GM18861 (cell line): ENCODE data around the gene MTREX.

Experiments
- ATAC-seq: cut with Tn5 transposase; IDR thresholded peaks from one replicate; pipeline ENCODE4 v1.9.1; 2021; ENCODE audit not compliant: unreplicated experiment

The MTREX gene

GRCh38 chr5:55324815-55325418 lies 17.1 kb downstream of the MTREX start:
- no peak for ATAC-seq

- ATAC-seq: no peak
Observed at GRCh38 chr5:55325621-55326020, 17.8 kb downstream of the MTREX start.

- no peak for ATAC-seq
Observed at GRCh38 chr5:55327281-55327680, 19.5 kb downstream of the MTREX start.

- no peak for ATAC-seq
Observed at GRCh38 chr5:55331321-55331720, 23.5 kb downstream of the MTREX start.

- no peak for ATAC-seq
Observed at GRCh38 chr5:55333017-55333416, 25.2 kb downstream of the MTREX start.

GRCh38 chr5:55333811-55334210 lies 26.0 kb downstream of the MTREX start:
- ATAC-seq: no peak

- no peak for ATAC-seq
Observed at GRCh38 chr5:55338092-55338613, 30.4 kb downstream of the MTREX start.

- peak; percentile 59 for ATAC-seq
Observed at GRCh38 chr5:55338810-55339243, 31.0 kb downstream of the MTREX start.

- ATAC-seq: no peak
Observed at GRCh38 chr5:55343107-55343506, 35.3 kb downstream of the MTREX start.

- no peak for ATAC-seq
Observed at GRCh38 chr5:55343609-55344008, 35.8 kb downstream of the MTREX start.

GRCh38 chr5:55344392-55344992 lies 36.7 kb downstream of the MTREX start:
- ATAC-seq: no peak

- no peak for ATAC-seq
Observed at GRCh38 chr5:55345327-55345726, 37.5 kb downstream of the MTREX start.

GRCh38 chr5:55347786-55348185 lies 40.0 kb downstream of the MTREX start:
- no peak for ATAC-seq

- no peak for ATAC-seq
Observed at GRCh38 chr5:55350754-55351153, 43.0 kb downstream of the MTREX start.

- no peak for ATAC-seq
Observed at GRCh38 chr5:55356896-55357295, 49.1 kb downstream of the MTREX start.

- ATAC-seq: no peak
Observed at GRCh38 chr5:55360190-55360589, 52.4 kb downstream of the MTREX start.

GRCh38 chr5:55363856-55364255 lies 56.1 kb downstream of the MTREX start:
- no peak for ATAC-seq

- ATAC-seq: peak; percentile 97
Observed at GRCh38 chr5:55364537-55365055, 56.8 kb downstream of the MTREX start.

GRCh38 chr5:55370291-55370925 lies 62.6 kb downstream of the MTREX start:
- peak; percentile 54 for ATAC-seq

- no peak for ATAC-seq
Observed at GRCh38 chr5:55371145-55371544, 63.4 kb downstream of the MTREX start.

GRCh38 chr5:55372130-55372925 lies 64.5 kb downstream of the MTREX start:
- ATAC-seq: no peak
